ENCODE results near the gene ZNF555. TPM values are rescaled to one million over a fixed set of nuclear protein-coding genes. Genes with fewer than 3 reads are reported as not detected.

The ZNF555 gene
- total and polyA plus RNA-seq, 9 of the 15 experiments (the other 6 are each of a cell fraction or from before 2014, with no cell fraction given) = 2.0 to 6.7 (median 5.4) TPM

GRCh38 chr19:2819540-2820111 is 21.6 kb upstream of the ZNF555 start, which contains the start of gene ZNF554 (continued):
- TF ChIP-seq, protein P1, sequence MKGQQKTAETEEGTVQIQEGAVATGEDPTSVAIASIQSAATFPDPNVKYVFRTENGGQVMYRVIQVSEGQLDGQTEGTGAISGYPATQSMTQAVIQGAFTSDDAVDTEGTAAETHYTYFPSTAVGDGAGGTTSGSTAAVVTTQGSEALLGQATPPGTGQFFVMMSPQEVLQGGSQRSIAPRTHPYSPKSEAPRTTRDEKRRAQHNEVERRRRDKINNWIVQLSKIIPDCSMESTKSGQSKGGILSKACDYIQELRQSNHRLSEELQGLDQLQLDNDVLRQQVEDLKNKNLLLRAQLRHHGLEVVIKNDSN (CRISPR knock-in tag; IDR thresholded peaks at IDR 0.05) = peak; percentile 60; the same call in 1 of the 2 replicates
- TF ChIP-seq CBX1 (IDR thresholded peaks at IDR 0.05; ENCODE audit: low read depth) (peak; percentile 84), XRCC5 (IDR thresholded peaks at IDR 0.05; ENCODE audit: low read depth, low read length) (peak; percentile 97), ZNF586 (CRISPR knock-in tag; conservative IDR thresholded peaks at IDR 0.05) (no peak), RAD21 (CRISPR knock-in tag; conservative IDR thresholded peaks at IDR 0.05 in 1 of 2, IDR thresholded peaks at IDR 0.05 in 1 of 2) (peak; percentile 33 to 46; a peak in 2 of 4 replicates), PML (IDR thresholded peaks at IDR 0.05; ENCODE audit: low read length) (no peak; the same call in 1 of the 2 replicates), ATF7 (IDR thresholded peaks at IDR 0.05) (peak; percentile 83; the same call in 1 of the 2 replicates), FOXK2 (conservative IDR thresholded peaks at IDR 0.05 in 1 of 2, IDR thresholded peaks at IDR 0.05 in 1 of 2; ENCODE audit: low read depth in 2 of 2) (peak; percentile 53 to 59; a peak in 3 of 4 replicates), LCOR (CRISPR knock-in tag; IDR thresholded peaks at IDR 0.05) (peak; percentile 82), CTCF (IDR thresholded peaks at IDR 0.05 in 2 of 3, conservative IDR thresholded peaks at IDR 0.05 in 1 of 3; ENCODE audit: insufficient read depth in 2 of 3, low read depth in 1 of 3, low read length in 3 of 3) (peak; percentile 89 to 95 (median 93)), CHD4 (IDR thresholded peaks at IDR 0.05; ENCODE audit: insufficient read depth, insufficient replicate concordance, low read depth, low read length, poor library complexity, severe bottlenecking) (no peak), ZFP30 (CRISPR knock-in tag; IDR thresholded peaks at IDR 0.05; ENCODE audit: borderline replicate concordance) (no peak), CBFA2T2 (conservative IDR thresholded peaks at IDR 0.05) (no peak), NR2C2 (CRISPR knock-in tag; IDR thresholded peaks at IDR 0.05) (peak; percentile 84), NR2C2 (tag; IDR thresholded peaks at IDR 0.05) (peak; percentile 92), ZC3H4 (CRISPR knock-in tag; IDR thresholded peaks at IDR 0.05; ENCODE audit: borderline replicate concordance) (no peak), NFRKB (IDR thresholded peaks at IDR 0.05; ENCODE audit: low read depth) (no peak), RBM39 (optimal IDR thresholded peaks at IDR 0.05; ENCODE audit: low read depth, low read length) (no peak), CEBPG (CRISPR knock-in tag; IDR thresholded peaks at IDR 0.05) (no peak), CEBPG (tag; conservative IDR thresholded peaks at IDR 0.05 in 1 of 2, IDR thresholded peaks at IDR 0.05 in 1 of 2) (no peak), POLR2G (IDR thresholded peaks at IDR 0.05; ENCODE audit: low read depth, low read length) (peak; percentile 76)
- TF ChIP-seq, protein P2, sequence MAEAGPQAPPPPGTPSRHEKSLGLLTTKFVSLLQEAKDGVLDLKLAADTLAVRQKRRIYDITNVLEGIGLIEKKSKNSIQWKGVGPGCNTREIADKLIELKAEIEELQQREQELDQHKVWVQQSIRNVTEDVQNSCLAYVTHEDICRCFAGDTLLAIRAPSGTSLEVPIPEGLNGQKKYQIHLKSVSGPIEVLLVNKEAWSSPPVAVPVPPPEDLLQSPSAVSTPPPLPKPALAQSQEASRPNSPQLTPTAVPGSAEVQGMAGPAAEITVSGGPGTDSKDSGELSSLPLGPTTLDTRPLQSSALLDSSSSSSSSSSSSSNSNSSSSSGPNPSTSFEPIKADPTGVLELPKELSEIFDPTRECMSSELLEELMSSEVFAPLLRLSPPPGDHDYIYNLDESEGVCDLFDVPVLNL (CRISPR knock-in tag; IDR thresholded peaks at IDR 0.05; ENCODE audit: low read depth) = peak; percentile 32; the same call in 1 of the 2 replicates

All from K562 (cell line).